Measurements from ENCODE around the gene THBS4. TPM values are rescaled to one million over a fixed set of nuclear protein-coding genes. Genes with fewer than 3 reads are reported as not detected.

The THBS4 gene
- polyA plus RNA-seq, 1 of the 3 experiments (the other 2 are of a cell fraction): 1.1 TPM

GRCh38 chr5:79990598-79991507 is 44.3 kb upstream of the THBS4 start, which contains the start of gene MTX3:
Gene MTX3, minus strand, starts transcription at chr5:79991262. Its CDS starts 24 bp downstream, at chr5:79991238.
- Histone ChIP-seq H3K9me2 (no peaks in the 10 kb centered on the region), H4K20me1 (ENCODE audit: insufficient read depth) (no peaks in the 10 kb centered on the region), H3K4me2 (peak within 1 kb of the TSS; percentile 89), H2AFZ (ENCODE audit: low read depth) (peak within 1 kb of the TSS; percentile 97), H3F3A (replicated peaks; ENCODE audit: insufficient read depth) (no peaks in the 10 kb centered on the region), H3K4me1 (ENCODE audit: control insufficient read depth in 1 of 2, insufficient read depth in 2 of 2, low read depth in 1 of 2, low read length in 1 of 2) (peaks cover 10 to 13% of the 10 kb centered on the region in 2 experiments; a peak in 3 of 4 replicates), H3K4me3 (ENCODE audit: low read depth in 2 of 2, low read length in 1 of 2) (peak within 1 kb of the TSS; percentile 83 to 98), H3K27me3 (ENCODE audit: insufficient read depth) (no peaks in the 10 kb centered on the region), H3K9me3 (no peaks in the 10 kb centered on the region), H3K9ac (peak within 1 kb of the TSS; percentile 88), H3K27ac (ENCODE audit: low read depth in 2 of 2, low read length in 1 of 2) (peak within 1 kb of the TSS; percentile 71 to 86), H3K79me2 (ENCODE audit: insufficient read depth) (peaks cover 18% of the 10 kb centered on the region), H3K36me3 (replicated peaks in 1 of 2; ENCODE audit: control insufficient read depth in 1 of 2, insufficient read depth in 2 of 2, low read length in 1 of 2) (peaks cover 27 to 39% of the 10 kb centered on the region in 2 experiments)
- WGBS (ENCODE audit: low lambda C conversion rate): under 1% methylated on average over 29 of the region's 50 CpGs
- peak; percentile 89 for DNase-seq
- ChIA-PET POLR2A (interaction anchor here (0.6 kb wide), 1 partner anchor 93 kb away, joined by 3 read pairs; no protein-coding TSS in a partner anchor), CTCF (interaction anchor here (0.6 to 2.1 kb wide), 3 partner anchors 93 to 858 kb away, joined by 3 to 12 read pairs (median 3); no protein-coding TSS in a partner anchor)
- no peak for TF ChIP-seq RXRA (IDR thresholded peaks at IDR 0.05; ENCODE audit: borderline replicate concordance, low read depth)
- no peak for TF ChIP-seq RAD21 (IDR thresholded peaks at IDR 0.05; ENCODE audit: low read length)
- TF ChIP-seq GATA2 (CRISPR knock-in tag; IDR thresholded peaks at IDR 0.05): no peak
- peak; percentile 79 for TF ChIP-seq POLR2AphosphoS5 (IDR thresholded peaks at IDR 0.05; ENCODE audit: low read depth, low read length)
- TF ChIP-seq FOXJ3 (CRISPR knock-in tag; IDR thresholded peaks at IDR 0.05): no peak
- no peak for TF ChIP-seq ZBTB33 (IDR thresholded peaks at IDR 0.05; ENCODE audit: borderline replicate concordance, low read depth)
- peak; percentile 96 for TF ChIP-seq GABPA (IDR thresholded peaks at IDR 0.05; ENCODE audit: low read depth)
- TF ChIP-seq EZH2phosphoT487 (IDR thresholded peaks at IDR 0.05; ENCODE audit: borderline replicate concordance, low read depth): no peak
- peak; percentile 97 for TF ChIP-seq MAX (IDR thresholded peaks at IDR 0.05; ENCODE audit: low read depth)
- TF ChIP-seq NRF1 (IDR thresholded peaks at IDR 0.05; ENCODE audit: low read depth, low read length): no peak
- no peak for TF ChIP-seq MEF2A (IDR thresholded peaks at IDR 0.05; ENCODE audit: borderline replicate concordance, low read depth)
- TF ChIP-seq USF1 (IDR thresholded peaks at IDR 0.05; ENCODE audit: borderline replicate concordance, low read depth): peak; percentile 84
- TF ChIP-seq RFX5 (IDR thresholded peaks at IDR 0.05; ENCODE audit: low read length): no peak
- no peak for TF ChIP-seq PBX3 (IDR thresholded peaks at IDR 0.05)
- peak; percentile 98 for TF ChIP-seq YY1 (IDR thresholded peaks at IDR 0.05; ENCODE audit: low read depth)
- TF ChIP-seq FOXM1 (IDR thresholded peaks at IDR 0.05; ENCODE audit: low read depth): no peak
- TF ChIP-seq RCOR1 (IDR thresholded peaks at IDR 0.05; ENCODE audit: low read length): no peak
- no peak for TF ChIP-seq FOSL2 (IDR thresholded peaks at IDR 0.05; ENCODE audit: borderline replicate concordance, low read depth)
- TF ChIP-seq USF2 (IDR thresholded peaks at IDR 0.05; ENCODE audit: borderline replicate concordance, low read depth, low read length): peak; percentile 37; the same call in 1 of the 2 replicates
- no peak for TF ChIP-seq TEAD4 (IDR thresholded peaks at IDR 0.05; ENCODE audit: borderline replicate concordance, insufficient read depth)
- TF ChIP-seq TAF1 (IDR thresholded peaks at IDR 0.05; ENCODE audit: borderline replicate concordance, low read depth, low read length): peak; percentile 92
- TF ChIP-seq IRF3 (IDR thresholded peaks at IDR 0.05; ENCODE audit: low read depth, low read length): no peak
- TF ChIP-seq CHD2 (IDR thresholded peaks at IDR 0.05; ENCODE audit: low read length, partially characterized antibody): peak; percentile 75
- TF ChIP-seq ELF1 (IDR thresholded peaks at IDR 0.05): peak; percentile 70
- no peak for TF ChIP-seq SMC3 (IDR thresholded peaks at IDR 0.05; ENCODE audit: low read depth, low read length)
- TF ChIP-seq MXI1 (IDR thresholded peaks at IDR 0.05; ENCODE audit: low read depth, low read length): peak; percentile 85
- no peak for TF ChIP-seq JUND (IDR thresholded peaks at IDR 0.05)
- no peak; the same call in 1 of the 2 replicates for TF ChIP-seq NFIC (IDR thresholded peaks at IDR 0.05; ENCODE audit: borderline replicate concordance)
- no peak for TF ChIP-seq TCF12 (IDR thresholded peaks at IDR 0.05)

Data from SK-N-SH (cell line).